BE2C (cell line): ENCODE measurements around the gene SLC4A2.

Experiments
- DNase-seq: peaks from one replicate; pipeline ENCODE4 v3.0.0-alpha.2; 2020
- H3K27me3 ChIP-seq: fragments of 250-450 bp; sonication (Bioruptor Pico); 2 replicates; pipeline ENCODE4 v1.5.1; 2020; ENCODE audit warnings: mild to moderate bottlenecking
- H3K36me3 ChIP-seq: fragments of 250-450 bp; sonication (Bioruptor Pico); 2 replicates; pipeline ENCODE4 v1.5.1; 2020; ENCODE audit warnings: mild to moderate bottlenecking
- H3K4me1 ChIP-seq: fragments of 250-450 bp; sonication (Bioruptor Pico); 2 replicates; pipeline ENCODE4 v1.5.1; 2020
- H3K4me3 ChIP-seq: 2 replicates; pipeline ENCODE4 v1.5.1; 2011; ENCODE audit warnings: low read depth, low read length
- H3K9me3 ChIP-seq: fragments of 250-450 bp; sonication (Bioruptor Pico); 2 replicates; pipeline ENCODE4 v1.5.1; 2020
- TF ChIP-seq, protein P1 (sequence below): IDR thresholded peaks from 2 replicates; pipeline ENCODE4 v1.5.1; 2012; ENCODE audit warnings: mild to moderate bottlenecking, low read depth, low read length

The SLC4A2 gene

DNA sequence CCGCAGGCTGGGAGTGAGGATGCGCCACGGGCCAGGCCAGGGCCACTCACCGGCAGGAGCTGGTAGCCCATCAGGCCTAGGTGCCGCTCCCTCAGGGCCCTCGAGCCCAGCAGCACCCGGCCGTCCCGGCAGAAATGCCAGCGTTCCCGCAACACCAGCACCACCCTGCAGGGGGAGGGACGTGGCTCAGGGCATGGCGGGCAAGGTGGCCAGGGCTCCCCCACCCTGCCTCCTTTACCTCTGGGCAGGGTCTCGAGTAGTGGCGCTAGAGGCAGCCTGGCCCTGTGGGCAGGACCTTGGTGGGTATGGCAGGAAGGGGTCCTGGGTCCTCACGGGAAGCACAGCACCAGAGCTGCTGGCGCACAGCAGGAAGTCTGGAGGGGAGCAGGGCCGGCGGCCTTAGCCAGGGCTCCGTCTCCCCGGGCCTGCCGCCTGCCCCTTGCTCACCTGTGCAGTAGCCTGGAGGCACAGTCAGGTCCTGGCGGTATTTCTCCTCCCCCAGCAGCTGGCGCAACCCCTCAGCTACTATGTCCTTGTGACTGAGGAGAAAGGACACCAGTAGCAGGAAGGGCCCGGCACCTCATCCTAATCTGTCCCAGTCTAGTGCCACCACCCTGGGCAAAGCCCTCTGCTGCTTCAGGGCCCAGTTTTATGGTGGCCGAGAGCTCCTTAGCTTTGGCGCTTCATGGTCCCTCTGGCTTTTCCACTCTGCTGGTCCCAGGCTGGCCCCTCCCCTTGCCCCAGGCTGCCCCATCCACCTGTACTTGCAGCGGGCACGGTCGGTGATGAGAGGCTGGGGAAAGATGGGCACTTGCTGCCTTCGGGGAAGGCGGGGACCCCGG lies 17.7 kb downstream of the SLC4A2 start:
- DNase-seq = peak; percentile 76
- Histone ChIP-seq H3K36me3 (peaks cover 47% of the 10 kb centered on the region), H3K4me3 (no peak overlapping the region), H3K4me1 (peaks cover 32% of the 10 kb centered on the region), H3K9me3 (no peaks in the 10 kb centered on the region), H3K27me3 (no peaks in the 10 kb centered on the region)
- TF ChIP-seq, protein P1, sequence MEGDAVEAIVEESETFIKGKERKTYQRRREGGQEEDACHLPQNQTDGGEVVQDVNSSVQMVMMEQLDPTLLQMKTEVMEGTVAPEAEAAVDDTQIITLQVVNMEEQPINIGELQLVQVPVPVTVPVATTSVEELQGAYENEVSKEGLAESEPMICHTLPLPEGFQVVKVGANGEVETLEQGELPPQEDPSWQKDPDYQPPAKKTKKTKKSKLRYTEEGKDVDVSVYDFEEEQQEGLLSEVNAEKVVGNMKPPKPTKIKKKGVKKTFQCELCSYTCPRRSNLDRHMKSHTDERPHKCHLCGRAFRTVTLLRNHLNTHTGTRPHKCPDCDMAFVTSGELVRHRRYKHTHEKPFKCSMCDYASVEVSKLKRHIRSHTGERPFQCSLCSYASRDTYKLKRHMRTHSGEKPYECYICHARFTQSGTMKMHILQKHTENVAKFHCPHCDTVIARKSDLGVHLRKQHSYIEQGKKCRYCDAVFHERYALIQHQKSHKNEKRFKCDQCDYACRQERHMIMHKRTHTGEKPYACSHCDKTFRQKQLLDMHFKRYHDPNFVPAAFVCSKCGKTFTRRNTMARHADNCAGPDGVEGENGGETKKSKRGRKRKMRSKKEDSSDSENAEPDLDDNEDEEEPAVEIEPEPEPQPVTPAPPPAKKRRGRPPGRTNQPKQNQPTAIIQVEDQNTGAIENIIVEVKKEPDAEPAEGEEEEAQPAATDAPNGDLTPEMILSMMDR = peak; percentile 51

DNA sequence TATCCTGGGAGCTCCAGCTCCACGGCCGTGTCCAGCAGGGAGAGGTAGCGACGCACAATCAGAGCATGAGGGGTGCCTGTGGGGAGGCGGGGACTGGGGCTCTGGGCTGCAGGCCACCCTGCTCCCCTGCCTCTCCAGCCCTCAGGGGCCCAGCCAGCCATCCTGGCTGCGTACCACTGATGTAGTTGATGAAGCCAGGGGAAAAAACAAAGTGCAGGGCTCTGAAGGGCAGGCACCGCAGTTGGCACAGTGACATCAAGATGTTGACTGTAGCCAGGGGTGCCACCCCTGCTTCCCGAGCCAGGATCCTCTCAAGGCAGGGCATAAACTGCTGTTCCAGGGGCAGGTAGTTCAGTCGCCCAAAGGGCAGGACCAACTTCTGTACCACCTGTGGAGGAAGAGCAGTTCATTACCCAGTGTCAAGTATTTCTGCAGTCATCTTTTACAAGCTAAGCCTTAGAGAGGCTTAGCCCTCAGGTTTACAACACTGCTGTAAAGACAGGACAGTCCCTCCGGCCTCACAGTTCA lies 18.4 kb downstream of the SLC4A2 start:
- H3K9me3 ChIP-seq = no peaks in the 10 kb centered on the region
- H3K4me1 ChIP-seq = peaks cover 34% of the 10 kb centered on the region
- no peak for DNase-seq
- no peaks in the 10 kb centered on the region for H3K27me3 ChIP-seq
- TF ChIP-seq, protein P1 = no peak
- peaks cover 40% of the 10 kb centered on the region for H3K36me3 ChIP-seq
- no peak overlapping the region for H3K4me3 ChIP-seq

DNA sequence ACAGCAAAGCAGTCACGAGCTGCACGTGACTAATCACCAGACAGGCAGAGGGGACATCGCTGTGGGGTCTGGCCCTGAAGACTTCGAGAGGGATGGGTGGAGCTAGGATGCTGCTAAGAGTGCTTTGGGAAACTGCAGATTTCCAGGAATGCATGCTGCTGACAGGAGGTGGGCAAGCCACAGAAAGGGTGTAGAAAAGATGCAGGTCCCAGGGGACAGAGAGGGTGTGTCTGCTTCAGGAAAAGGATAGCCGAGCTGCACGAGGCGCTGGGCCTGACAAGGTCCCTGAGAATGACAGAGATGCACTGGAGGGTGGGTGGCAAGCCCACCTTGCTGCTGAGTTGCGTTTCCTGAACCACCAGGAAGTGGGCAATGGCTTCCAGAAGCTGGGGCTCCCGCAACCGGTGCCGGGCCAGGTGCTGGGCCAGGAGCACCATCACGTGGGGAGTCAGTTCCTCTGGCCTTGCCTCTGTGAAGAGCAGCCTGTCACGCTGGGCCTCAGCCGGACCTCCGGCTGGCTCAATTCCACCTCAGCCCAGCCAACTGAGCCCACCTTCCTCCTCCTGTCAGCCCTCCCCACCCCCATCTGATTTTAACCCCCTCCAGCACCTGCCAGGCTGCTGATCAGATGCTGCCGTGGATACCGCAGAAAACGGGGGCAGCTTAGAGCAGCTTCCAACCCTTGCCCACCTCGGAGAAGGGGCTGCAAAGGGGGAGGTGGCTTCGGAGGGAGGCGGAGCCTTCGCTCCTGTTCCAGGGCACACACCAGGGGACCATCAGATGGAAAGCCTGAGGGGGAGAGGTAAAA lies 19.0 kb downstream of the SLC4A2 start:
- H3K36me3 ChIP-seq = peaks cover 36% of the 10 kb centered on the region
- TF ChIP-seq, protein P1 = no peak
- no peaks in the 10 kb centered on the region for H3K9me3 ChIP-seq
- peaks cover 34% of the 10 kb centered on the region for H3K4me1 ChIP-seq
- peak overlapping the region; percentile 5; the same call in 1 of the 2 replicates for H3K4me3 ChIP-seq
- peak; percentile 81 for DNase-seq
- no peaks in the 10 kb centered on the region for H3K27me3 ChIP-seq

DNA sequence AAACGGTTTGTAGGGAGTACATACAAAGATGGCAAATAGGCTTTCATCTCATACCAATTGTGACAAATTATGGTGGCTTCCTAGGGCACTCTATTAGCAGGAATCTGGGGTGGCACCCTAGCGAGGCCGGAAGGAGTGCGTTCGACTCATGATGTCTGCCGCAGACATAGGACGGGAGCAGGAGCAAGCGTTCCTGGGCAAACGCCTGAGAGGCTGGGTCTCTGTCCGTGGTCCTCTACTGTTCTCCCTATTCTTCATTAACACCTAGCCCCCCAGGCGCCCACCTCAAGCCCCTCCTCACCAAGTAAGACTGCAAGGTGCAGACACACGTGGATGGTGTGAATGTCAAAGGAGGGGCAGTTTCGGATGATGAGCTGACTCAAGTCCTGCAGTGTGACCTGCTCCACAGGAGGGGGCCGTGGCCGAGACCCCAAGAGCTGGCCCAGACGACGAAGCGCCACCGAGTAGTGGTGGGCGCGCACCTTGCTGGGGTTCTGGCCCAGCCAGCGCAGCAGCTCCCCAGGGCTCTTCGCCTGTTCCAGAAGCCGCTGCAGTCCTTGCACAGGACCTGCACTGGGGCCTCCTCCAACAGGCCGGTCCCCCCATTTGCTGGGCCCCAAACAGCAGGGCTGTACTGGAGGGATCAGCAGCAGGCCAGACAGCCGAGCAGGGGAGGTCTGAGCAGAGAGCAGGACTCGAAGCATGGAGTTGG lies 20.0 kb downstream of the SLC4A2 start:
- Histone ChIP-seq H3K9me3 (no peaks in the 10 kb centered on the region), H3K4me3 (peak overlapping the region; percentile 92), H3K36me3 (peaks cover 27% of the 10 kb centered on the region), H3K27me3 (no peaks in the 10 kb centered on the region), H3K4me1 (peaks cover 39% of the 10 kb centered on the region)
- DNase-seq = peak; percentile 6
- TF ChIP-seq, protein P1 = no peak

DNA sequence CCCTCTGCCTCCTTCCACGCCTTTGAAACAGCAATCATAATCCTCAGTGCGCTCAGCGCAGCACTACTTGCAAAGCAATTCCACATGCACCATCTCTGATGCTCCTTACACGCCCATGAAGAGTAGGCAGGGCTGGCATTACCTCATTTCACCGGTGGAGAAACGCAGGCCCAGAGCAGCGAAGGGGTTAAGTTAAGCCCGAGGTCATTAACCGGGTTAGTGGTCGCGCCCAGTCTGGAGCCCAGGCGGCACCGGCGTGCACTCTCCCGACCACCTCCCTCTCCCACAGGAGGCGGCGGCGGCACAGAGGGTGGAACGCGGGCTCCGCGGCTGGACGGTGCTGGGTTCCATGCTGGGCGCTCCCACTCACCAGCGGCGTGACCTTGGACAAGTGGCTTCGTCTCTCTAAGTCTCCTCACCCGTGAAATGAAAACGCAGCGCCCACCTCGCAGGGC lies 20.7 kb downstream of the SLC4A2 start:
- peak overlapping the region; percentile 92 for H3K4me3 ChIP-seq
- peaks cover 19% of the 10 kb centered on the region for H3K36me3 ChIP-seq
- TF ChIP-seq, protein P1 = no peak
- no peaks in the 10 kb centered on the region for H3K27me3 ChIP-seq
- peaks cover 42% of the 10 kb centered on the region for H3K4me1 ChIP-seq
- DNase-seq = peak; percentile 37
- no peaks in the 10 kb centered on the region for H3K9me3 ChIP-seq
